ENCODE measurements around the gene POU5F1. TPM values are rescaled to one million over a fixed set of nuclear protein-coding genes. Genes with fewer than 3 reads are reported as not detected.

Gene POU5F1
- total RNA-seq, 1 donor from 2014 or later: 0.53 TPM

- TF ChIP-seq CTCF (IDR thresholded peaks at IDR 0.05; ENCODE audit: insufficient read depth, low read length, severe bottlenecking): no peak
- no peak for FAIRE-seq
Observed at GRCh38 chr6:31157513-31158139, 12.9 kb downstream of the POU5F1 start, which contains the start of gene CCHCR1. Gene CCHCR1, minus strand, starts transcription at chr6:31157802. Its CDS starts 202 bp downstream, at chr6:31157600.

GRCh38 chr6:31156641-31157040 lies 13.8 kb downstream of the POU5F1 start:
- Histone ChIP-seq H3K4me3 (ENCODE audit: low read depth, low read length) (no peak overlapping the region), H3K27me3 (ENCODE audit: control insufficient read depth, insufficient read depth, low read length) (no peaks in the 10 kb centered on the region), H3K36me3 (ENCODE audit: control insufficient read depth, insufficient read depth, low read length) (peaks cover 2% of the 10 kb centered on the region)
- TF ChIP-seq CTCF (IDR thresholded peaks at IDR 0.05; ENCODE audit: insufficient read depth, low read length, severe bottlenecking): no peak
- DNase-seq (ENCODE audit: low read depth) (no peak), FAIRE-seq (no peak)

More at GRCh38 chr6:31157513-31158139, 12.9 kb downstream of the POU5F1 start, which contains the start of gene CCHCR1:
- peaks cover 2% of the 10 kb centered on the region for H3K36me3 ChIP-seq (ENCODE audit: control insufficient read depth, insufficient read depth, low read length)
- DNase-seq (ENCODE audit: low read depth): no peak
- no peaks in the 10 kb centered on the region for H3K27me3 ChIP-seq (ENCODE audit: control insufficient read depth, insufficient read depth, low read length)
- peak within 1 kb of the TSS; percentile 75 for H3K4me3 ChIP-seq (ENCODE audit: low read depth, low read length)

GRCh38 chr6:31154436-31154835 lies 16.0 kb downstream of the POU5F1 start:
- TF ChIP-seq CTCF (IDR thresholded peaks at IDR 0.05; ENCODE audit: insufficient read depth, low read length, severe bottlenecking): no peak
- FAIRE-seq: no peak
- H3K36me3 ChIP-seq (ENCODE audit: control insufficient read depth, insufficient read depth, low read length): peaks cover 6% of the 10 kb centered on the region

GRCh38 chr6:31152781-31153180 lies 17.7 kb downstream of the POU5F1 start:
- FAIRE-seq (no peak), DNase-seq (ENCODE audit: low read depth) (no peak)
- TF ChIP-seq CTCF (IDR thresholded peaks at IDR 0.05; ENCODE audit: insufficient read depth, low read length, severe bottlenecking): no peak
- H3K27me3 ChIP-seq (ENCODE audit: control insufficient read depth, insufficient read depth, low read length): no peaks in the 10 kb centered on the region
- no peak overlapping the region for H3K4me3 ChIP-seq (ENCODE audit: low read depth, low read length)
- H3K36me3 ChIP-seq (ENCODE audit: control insufficient read depth, insufficient read depth, low read length): peaks cover 6% of the 10 kb centered on the region

More at GRCh38 chr6:31154436-31154835, 16.0 kb downstream of the POU5F1 start:
- Histone ChIP-seq H3K4me3 (ENCODE audit: low read depth, low read length) (no peak overlapping the region), H3K27me3 (ENCODE audit: control insufficient read depth, insufficient read depth, low read length) (no peaks in the 10 kb centered on the region)
- no peak for DNase-seq (ENCODE audit: low read depth)

GRCh38 chr6:31149827-31150447 lies 20.5 kb downstream of the POU5F1 start:
- DNase-seq (ENCODE audit: low read depth) (no peak), FAIRE-seq (no peak)
- Histone ChIP-seq H3K36me3 (ENCODE audit: control insufficient read depth, insufficient read depth, low read length) (peaks cover 6% of the 10 kb centered on the region), H3K4me3 (ENCODE audit: low read depth, low read length) (no peak overlapping the region), H3K27me3 (ENCODE audit: control insufficient read depth, insufficient read depth, low read length) (no peaks in the 10 kb centered on the region)
- TF ChIP-seq CTCF (IDR thresholded peaks at IDR 0.05; ENCODE audit: insufficient read depth, low read length, severe bottlenecking): no peak
